ENCODE measurements around the gene DET1.

DNA sequence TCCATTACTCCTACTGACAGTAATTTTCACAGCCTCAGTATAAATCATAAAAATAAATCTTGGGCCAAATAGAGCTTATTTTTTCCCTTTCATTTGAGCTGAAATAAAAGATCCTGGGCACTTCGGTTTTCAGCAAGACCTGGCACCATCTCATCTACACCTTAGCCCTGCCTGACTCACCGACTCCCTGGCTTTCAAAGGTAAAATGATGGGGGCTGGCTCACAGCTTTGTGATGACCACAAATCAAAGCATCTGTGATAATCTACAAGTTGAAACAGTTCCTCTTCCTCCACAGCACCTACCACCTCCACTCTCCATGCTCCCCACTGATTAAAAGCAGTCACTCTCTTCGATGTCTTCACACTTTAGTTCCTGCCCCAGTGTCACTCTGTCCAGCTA is 27.6 kb downstream of the DET1 start:
- TF ChIP-seq EZH2phosphoT487 (IDR thresholded peaks at IDR 0.05; ENCODE audit: low read length) (no peak), CTCF (IDR thresholded peaks at IDR 0.05; ENCODE audit: low read length) (no peak)

Measured in MM.1S (cell line).